Nucleus accumbens (tissue), 56 donors: ENCODE data around the gene PTPRN2.
"Not testable (repeated sequence)": the region's sequence is repeated elsewhere in the genome, so short reads cannot be mapped to it uniquely, and the experiment has no call there.

Experiments used
- DNase-seq, 56 donors: peaks; one replicate each; lab custom pipeline; 2025; lab: John Stamatoyannopoulos, UW

PTPRN2 gene

GRCh38 chr7:158536871-158537515 is 50.6 kb downstream of the PTPRN2 start:
- DNase-seq: no peak

- DNase-seq: no peak
These were observed 52.5 kb downstream of the PTPRN2 start for GRCh38 chr7:158535079-158535478.

GRCh38 chr7:158534598-158534997 is 53.0 kb downstream of the PTPRN2 start:
- no peak for DNase-seq

GRCh38 chr7:158534134-158534515 is 53.5 kb downstream of the PTPRN2 start:
- DNase-seq: not testable (repeated sequence)

GRCh38 chr7:158533386-158534133 is 54.1 kb downstream of the PTPRN2 start:
- DNase-seq: no peak

- DNase-seq: no peak
These were observed 55.5 kb downstream of the PTPRN2 start for GRCh38 chr7:158532093-158532627.

GRCh38 chr7:158531661-158532060 is 56.0 kb downstream of the PTPRN2 start:
- DNase-seq: peak in 3 of 56 donors; percentile 18 to 21 (median 20)

- DNase-seq: no peak
These were observed 56.6 kb downstream of the PTPRN2 start for GRCh38 chr7:158530800-158531609.

- DNase-seq: no peak
These were observed 58.2 kb downstream of the PTPRN2 start for GRCh38 chr7:158529181-158530096.

GRCh38 chr7:158527915-158528502 is 59.6 kb downstream of the PTPRN2 start:
- DNase-seq: no peak

GRCh38 chr7:158527495-158527894 is 60.1 kb downstream of the PTPRN2 start:
- no peak for DNase-seq

- DNase-seq: no peak
These were observed 60.6 kb downstream of the PTPRN2 start for GRCh38 chr7:158527038-158527437.

GRCh38 chr7:158526531-158526930 is 61.1 kb downstream of the PTPRN2 start:
- no peak for DNase-seq

- DNase-seq: no peak
These were observed 61.8 kb downstream of the PTPRN2 start for GRCh38 chr7:158525648-158526484.

GRCh38 chr7:158524749-158525635 is 62.6 kb downstream of the PTPRN2 start:
- no peak for DNase-seq

GRCh38 chr7:158524286-158524685 is 63.3 kb downstream of the PTPRN2 start:
- peak in 3 of 56 donors; percentile 10 to 48 (median 32) for DNase-seq

- not testable (repeated sequence) for DNase-seq
These were observed 63.7 kb downstream of the PTPRN2 start for GRCh38 chr7:158523877-158524276.
